Measurements from ENCODE around the gene SRD5A1.

- TF ChIP-seq, protein P1, sequence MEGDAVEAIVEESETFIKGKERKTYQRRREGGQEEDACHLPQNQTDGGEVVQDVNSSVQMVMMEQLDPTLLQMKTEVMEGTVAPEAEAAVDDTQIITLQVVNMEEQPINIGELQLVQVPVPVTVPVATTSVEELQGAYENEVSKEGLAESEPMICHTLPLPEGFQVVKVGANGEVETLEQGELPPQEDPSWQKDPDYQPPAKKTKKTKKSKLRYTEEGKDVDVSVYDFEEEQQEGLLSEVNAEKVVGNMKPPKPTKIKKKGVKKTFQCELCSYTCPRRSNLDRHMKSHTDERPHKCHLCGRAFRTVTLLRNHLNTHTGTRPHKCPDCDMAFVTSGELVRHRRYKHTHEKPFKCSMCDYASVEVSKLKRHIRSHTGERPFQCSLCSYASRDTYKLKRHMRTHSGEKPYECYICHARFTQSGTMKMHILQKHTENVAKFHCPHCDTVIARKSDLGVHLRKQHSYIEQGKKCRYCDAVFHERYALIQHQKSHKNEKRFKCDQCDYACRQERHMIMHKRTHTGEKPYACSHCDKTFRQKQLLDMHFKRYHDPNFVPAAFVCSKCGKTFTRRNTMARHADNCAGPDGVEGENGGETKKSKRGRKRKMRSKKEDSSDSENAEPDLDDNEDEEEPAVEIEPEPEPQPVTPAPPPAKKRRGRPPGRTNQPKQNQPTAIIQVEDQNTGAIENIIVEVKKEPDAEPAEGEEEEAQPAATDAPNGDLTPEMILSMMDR (conservative IDR thresholded peaks at IDR 0.05; ENCODE audit: low read depth, low read length), result no peak
- no peak for TF ChIP-seq EZH2 (IDR thresholded peaks at IDR 0.05; ENCODE audit: low read length, unreplicated experiment)
- no peak for TF ChIP-seq EZH2phosphoT487 (IDR thresholded peaks at IDR 0.05; ENCODE audit: borderline replicate concordance, low read length)
These were observed 40.6 kb upstream of the SRD5A1 start for GRCh38 chr5:6592601-6593000.
